ENCODE data around the gene AP2B1.

GRCh38 chr17:35743626-35744328 lies 156.7 kb downstream of the AP2B1 start:
- TF ChIP-seq CTCF (IDR thresholded peaks at IDR 0.05): no peak
- no peak for TF ChIP-seq ZFX (IDR thresholded peaks at IDR 0.05; ENCODE audit: borderline replicate concordance)
